Islet precursor cell (in vitro differentiated cells): ENCODE results near the gene GPM6B.
A peak's percentile ranks its signal among the peaks of the same experiment; 100 is the strongest.

Source experiments
- DNase-seq: peaks from one replicate; pipeline ENCODE4 v3.0.0-alpha.2; 2018

GPM6B gene

DNA sequence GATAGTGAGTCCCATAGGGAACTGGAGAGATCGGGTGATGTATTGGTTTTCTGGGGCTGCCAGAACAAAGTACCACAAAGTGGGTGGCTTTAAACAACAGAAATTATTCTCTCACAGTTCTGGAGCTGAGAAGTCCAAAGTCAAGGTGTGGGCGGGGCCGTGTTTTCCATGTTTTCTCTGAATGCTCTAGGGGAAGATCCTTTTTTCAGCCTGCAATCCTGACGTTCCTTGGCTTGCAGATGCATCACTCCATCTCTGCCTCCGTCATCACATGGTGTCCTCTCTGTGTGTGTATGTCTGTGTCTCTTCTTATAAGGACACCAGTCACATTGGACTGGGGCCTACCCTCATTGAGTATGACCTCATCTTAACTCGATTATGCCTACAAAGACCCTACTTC lies 7.9 kb upstream of the GPM6B start:
- DNase-seq, result no peak

- DNase-seq, result no peak
These were observed 4.8 kb upstream of the GPM6B start for GRCh38 chrX:13821738-13822137.

GRCh38 chrX:13816176-13816575 lies 717 bp downstream of the GPM6B start:
- no peak for DNase-seq

- DNase-seq, result no peak
These were observed 1.2 kb downstream of the GPM6B start for GRCh38 chrX:13815664-13816063.

DNA sequence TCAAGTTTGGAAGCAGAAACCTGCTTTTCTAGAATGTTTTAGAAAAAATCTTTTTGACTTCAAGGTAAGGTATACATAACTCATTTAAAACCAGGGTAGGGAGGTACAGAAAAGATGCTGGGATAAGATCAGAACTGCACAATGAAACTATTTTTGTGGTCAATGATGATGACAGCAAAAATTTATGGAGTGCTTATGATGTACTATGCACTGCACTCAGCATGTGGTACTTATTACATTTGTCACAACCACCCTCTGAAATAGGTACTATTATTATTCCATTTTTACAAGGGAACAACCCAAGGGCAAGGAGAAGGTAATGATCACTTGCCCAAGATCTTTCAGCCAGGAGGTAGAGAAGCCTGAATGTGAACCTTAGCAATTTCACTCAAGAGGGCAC lies 8.0 kb downstream of the GPM6B start:
- DNase-seq, result no peak

GRCh38 chrX:13808293-13808692 lies 8.6 kb downstream of the GPM6B start:
- DNase-seq, result no peak

- no peak for DNase-seq
These were observed 11.7 kb downstream of the GPM6B start for GRCh38 chrX:13805241-13805640.

DNA sequence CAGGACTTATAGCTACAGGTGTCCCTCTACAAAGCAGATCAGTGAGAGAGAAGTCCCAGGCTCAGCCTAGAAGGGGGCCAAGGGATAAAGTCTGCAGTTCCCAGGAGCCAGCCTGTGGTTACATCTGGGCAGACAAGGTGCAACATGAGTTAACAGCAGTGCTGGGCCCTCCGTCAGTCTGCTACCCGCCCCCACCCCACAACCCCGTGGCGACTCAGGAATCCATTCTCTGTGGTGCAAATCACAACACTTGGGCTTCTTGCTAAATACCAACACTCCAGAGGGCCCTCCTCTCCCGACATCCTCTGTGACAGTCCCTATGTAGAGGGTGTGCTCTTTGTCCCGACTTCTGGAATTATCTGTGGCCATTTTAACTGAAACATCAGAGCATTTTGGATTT lies 13.8 kb downstream of the GPM6B start:
- DNase-seq, result no peak

- no peak for DNase-seq
These were observed 18.7 kb downstream of the GPM6B start for GRCh38 chrX:13798184-13798583.

DNA sequence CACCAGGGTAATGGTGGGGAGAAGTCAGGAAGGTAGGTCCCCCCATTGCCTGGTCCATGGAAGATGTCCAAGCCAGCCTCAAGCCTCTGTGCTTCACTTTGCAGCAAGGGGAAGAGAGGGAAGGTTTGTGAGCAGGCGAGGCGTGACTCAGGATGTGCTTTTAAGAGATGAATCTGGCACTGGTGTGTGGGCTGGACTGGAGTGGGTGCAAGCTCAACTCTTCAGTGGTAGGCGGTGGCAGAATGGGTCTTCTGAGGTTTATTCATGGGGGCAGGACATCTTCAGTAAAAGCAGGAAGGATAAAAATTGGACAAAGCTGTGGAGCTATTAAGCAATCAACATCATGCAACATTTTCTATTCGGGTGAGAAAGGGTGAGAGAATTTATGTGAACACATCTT lies 19.4 kb downstream of the GPM6B start:
- DNase-seq, result no peak

DNA sequence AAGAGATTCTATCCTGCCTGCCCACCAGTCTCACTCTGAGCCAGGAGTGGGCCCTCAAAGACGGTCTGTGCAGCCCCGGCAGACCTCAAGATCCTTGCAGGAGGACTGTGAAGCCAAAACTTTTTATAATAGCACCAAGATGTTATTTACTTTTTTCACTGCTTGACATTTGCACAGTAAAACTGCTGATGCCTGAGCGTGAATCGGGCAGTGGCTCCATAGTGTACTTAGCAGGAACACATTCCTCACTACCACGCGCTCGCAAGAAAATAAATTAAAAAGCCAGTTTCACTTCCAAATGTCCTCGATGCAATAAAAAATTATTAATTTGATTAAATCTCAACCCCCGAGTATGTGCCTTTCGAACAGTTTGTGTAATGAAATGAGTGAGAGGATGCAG lies 22.5 kb downstream of the GPM6B start:
- DNase-seq, result no peak

GRCh38 chrX:13793897-13794296 lies 23.0 kb downstream of the GPM6B start:
- no peak for DNase-seq

- DNase-seq, result peak; percentile 64
These were observed 25.3 kb downstream of the GPM6B start for GRCh38 chrX:13791559-13791958.

GRCh38 chrX:13791145-13791544 lies 25.7 kb downstream of the GPM6B start:
- DNase-seq, result no peak

DNA sequence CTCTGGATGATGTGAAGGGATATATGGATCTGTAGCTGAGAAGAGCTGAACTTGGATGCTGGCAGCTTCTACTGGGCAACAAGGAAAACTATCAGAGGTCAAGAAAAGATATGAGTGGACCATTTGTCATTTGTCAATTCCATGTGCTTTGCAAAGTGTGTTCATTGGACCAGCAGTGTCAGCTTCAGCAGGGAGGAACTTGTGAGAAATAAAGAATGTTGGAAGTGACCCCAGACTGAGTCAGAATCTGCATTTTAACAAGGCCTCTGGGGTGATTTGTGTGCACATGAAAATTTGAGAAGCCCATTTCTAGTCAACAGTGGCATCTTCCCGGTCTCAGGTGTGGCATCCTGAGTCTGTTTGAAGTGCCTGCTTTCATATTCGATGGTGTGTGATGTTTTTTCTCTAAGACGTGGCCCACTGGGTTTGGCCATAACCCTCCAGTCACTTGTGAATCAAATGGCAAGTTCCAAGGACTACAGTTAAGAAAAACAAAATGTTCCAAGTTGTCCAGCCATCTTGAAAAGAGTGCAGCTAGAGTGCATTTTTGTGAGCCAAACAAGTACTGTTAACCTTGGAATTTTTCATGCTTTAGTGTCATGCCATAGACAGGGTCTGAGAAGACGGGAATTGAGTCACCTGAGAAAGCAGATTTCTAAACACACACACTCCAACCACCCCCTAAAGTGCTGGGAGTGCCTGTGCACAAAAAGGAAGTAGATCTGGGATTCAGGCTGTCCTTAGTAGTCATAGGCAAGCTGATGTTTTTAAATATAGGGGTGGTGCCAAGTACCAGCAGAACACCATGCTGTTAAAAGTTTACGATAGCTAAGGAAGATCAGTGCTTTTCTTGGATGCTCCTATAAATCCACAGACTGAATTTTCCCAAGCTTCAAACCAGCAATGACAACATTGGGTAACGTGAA lies 26.4 kb downstream of the GPM6B start:
- peak; percentile 56 for DNase-seq

- peak; percentile 76 for DNase-seq
These were observed 30.8 kb downstream of the GPM6B start for GRCh38 chrX:13786048-13786447.

DNA sequence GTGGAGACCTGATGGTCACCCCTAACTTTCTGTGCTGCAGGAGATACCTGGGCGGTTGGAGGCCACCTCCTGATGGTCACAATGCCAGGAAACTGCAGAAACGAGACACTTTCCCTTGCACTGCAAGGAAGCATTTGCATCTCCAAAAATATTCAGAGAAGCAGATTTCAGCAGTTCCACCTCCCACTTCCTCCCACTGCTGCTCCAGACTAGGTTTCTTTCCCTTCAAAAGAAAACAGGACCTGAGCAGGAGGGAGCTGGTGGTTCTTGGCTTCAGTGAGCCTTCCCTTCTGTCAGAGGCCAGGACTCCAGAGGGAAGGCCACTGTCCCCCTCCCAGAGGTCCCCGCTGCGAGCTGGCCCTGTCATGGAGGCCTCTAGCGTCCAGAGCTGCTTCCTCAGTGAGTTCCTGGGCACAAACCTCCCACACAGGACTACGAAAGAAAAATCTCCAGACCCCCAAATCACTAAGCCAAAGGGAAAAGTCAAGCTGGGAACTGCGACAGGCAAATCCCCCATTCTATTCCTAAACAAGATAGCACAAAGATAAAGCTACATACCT lies 35.9 kb downstream of the GPM6B start:
- peak; percentile 60 for DNase-seq

DNA sequence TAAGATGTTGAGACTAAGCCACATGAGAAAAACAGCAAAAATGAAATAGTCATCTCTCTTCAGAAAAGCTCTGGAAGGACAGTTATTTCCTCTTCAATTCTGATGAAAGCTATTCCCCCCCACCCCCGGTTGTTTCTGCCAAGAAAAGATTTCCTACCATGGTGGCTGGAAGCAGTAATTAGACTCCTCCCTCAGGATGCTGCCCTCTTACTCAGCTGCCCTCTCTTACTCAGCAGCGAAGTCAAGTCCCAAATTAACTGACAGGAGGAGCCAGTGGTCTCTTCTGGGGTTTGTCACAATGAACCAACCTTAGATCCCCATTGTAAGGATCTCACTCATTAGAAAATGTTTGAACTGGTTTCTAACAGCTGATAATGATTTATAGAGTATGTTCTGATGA lies 38.0 kb downstream of the GPM6B start:
- no peak for DNase-seq

GRCh38 chrX:13776387-13776786 lies 40.5 kb downstream of the GPM6B start:
- DNase-seq, result no peak

- no peak for DNase-seq
These were observed 41.1 kb downstream of the GPM6B start for GRCh38 chrX:13775837-13776236.

DNA sequence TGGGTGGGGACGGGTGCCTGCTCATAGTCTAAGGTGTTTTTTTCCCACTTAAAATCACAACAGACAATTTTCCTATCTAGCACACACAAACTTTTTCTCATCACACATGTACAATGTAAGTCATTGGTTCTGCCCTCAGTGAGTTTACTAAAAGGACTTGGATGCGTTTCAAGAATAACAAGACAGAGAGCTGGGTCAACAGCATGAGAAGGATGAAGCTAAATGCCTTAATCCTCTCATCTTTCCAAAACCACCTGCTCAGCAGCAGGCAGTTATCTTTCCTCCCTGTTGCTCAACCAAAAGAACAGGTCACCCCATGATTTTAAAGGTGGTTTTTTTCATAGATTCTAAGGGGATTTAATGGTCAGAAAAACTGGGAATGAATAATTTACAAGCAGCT lies 42.2 kb downstream of the GPM6B start:
- no peak for DNase-seq

GRCh38 chrX:13770013-13770535 lies 46.8 kb downstream of the GPM6B start:
- no peak for DNase-seq

GRCh38 chrX:13768939-13769338 lies 48.0 kb downstream of the GPM6B start:
- DNase-seq, result no peak

GRCh38 chrX:13764765-13765164 lies 52.1 kb downstream of the GPM6B start:
- DNase-seq, result peak; percentile 75
